ENCODE results near the gene OSBPL2.

DNA sequence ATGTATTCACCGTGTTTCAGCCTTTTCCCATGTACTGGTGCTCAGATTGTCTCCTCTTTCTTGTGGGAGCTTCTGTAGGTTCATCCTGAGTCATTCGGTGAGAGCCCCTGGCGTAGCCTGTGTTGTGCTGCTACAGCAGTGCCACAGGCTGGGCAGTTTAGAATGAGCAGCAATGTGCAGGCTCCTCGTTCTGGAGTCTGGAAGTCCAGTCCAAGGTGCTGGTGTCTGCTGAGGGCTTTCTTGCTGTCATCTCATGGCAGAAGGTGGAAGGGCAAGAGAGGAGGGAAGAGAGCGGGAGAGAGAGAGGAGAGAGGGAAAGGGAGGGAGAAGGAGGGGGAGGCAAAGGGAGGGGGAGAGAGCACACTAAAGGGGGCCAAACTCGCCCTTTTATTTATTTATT, 15.1 kb downstream of the OSBPL2 start:
- TF ChIP-seq, protein P1, sequence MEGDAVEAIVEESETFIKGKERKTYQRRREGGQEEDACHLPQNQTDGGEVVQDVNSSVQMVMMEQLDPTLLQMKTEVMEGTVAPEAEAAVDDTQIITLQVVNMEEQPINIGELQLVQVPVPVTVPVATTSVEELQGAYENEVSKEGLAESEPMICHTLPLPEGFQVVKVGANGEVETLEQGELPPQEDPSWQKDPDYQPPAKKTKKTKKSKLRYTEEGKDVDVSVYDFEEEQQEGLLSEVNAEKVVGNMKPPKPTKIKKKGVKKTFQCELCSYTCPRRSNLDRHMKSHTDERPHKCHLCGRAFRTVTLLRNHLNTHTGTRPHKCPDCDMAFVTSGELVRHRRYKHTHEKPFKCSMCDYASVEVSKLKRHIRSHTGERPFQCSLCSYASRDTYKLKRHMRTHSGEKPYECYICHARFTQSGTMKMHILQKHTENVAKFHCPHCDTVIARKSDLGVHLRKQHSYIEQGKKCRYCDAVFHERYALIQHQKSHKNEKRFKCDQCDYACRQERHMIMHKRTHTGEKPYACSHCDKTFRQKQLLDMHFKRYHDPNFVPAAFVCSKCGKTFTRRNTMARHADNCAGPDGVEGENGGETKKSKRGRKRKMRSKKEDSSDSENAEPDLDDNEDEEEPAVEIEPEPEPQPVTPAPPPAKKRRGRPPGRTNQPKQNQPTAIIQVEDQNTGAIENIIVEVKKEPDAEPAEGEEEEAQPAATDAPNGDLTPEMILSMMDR (conservative IDR thresholded peaks at IDR 0.05; ENCODE audit: low read depth, low read length) = no peak
- TF ChIP-seq EZH2 (IDR thresholded peaks at IDR 0.05; ENCODE audit: borderline replicate concordance, low read depth, low read length, poor library complexity, severe bottlenecking) = no peak
